T-cell (primary cell): ENCODE measurements around the gene KLF13. TPM values are rescaled to one million over a fixed set of nuclear protein-coding genes. Genes with fewer than 3 reads are reported as not detected.

ENCODE experiments used
- ATAC-seq, 4 experiments: fragments of 200-7000 bp in 3 of 4; fragments of 150-1000 bp in 1 of 4; cut with Tn5 transposase; replicated peaks in 1 of 4; 1 replicate in 3 of 4; 2 replicates in 1 of 4; pipeline ENCODE4 v1.10.0; 2021; ENCODE audit warnings: moderate library complexity in 3 of 4, mild to moderate bottlenecking in 2 of 4, moderate number of reproducible peaks in 1 of 4
- CTCF ChIA-PET, 2 donors: fragments of 300-600 bp; sonication (Branson Sonifier 250); formaldehyde crosslinking; loops; one replicate each; lab custom pipeline; 2022; ENCODE audit warnings: antibody characterized with exemption in 2 of 2; lab: Charles Lee
- POLR2A ChIA-PET, 2 donors: fragments of 300-600 bp; sonication (Branson Sonifier 250); formaldehyde crosslinking; loops; one replicate each; lab custom pipeline; 2022; ENCODE audit warnings: antibody characterized with exemption in 2 of 2; lab: Charles Lee
- DNase-seq, 35 experiments: peaks; one replicate each; pipeline versions ENCODE4 v3.0.0 to v3.0.0-alpha.2; 2013 to 2023
- H3K27ac ChIP-seq: one replicate; pipeline ENCODE4 v1.5.1; 2013; ENCODE audit warnings: low read length
- H3K27me3 ChIP-seq, 2 experiments: replicated peaks in 1 of 2; 1 replicate in 1 of 2; 2 replicates in 1 of 2; pipeline versions ENCODE4 v1.6.1 to v1.7.0; 2013; ENCODE audit warnings: low read length in 1 of 2, mixed read lengths in 1 of 2; ENCODE audit not compliant: control insufficient read depth in 2 of 2, insufficient read depth in 2 of 2; ENCODE audit errors: extremely low read depth in 1 of 2
- H3K36me3 ChIP-seq, 2 donors: 1 replicate in 1 of 2; 2 replicates in 1 of 2; pipeline versions ENCODE4 v1.6.1 to v1.7.0; 2013; ENCODE audit warnings: low read length in 1 of 2; ENCODE audit not compliant: control insufficient read depth in 2 of 2, insufficient read depth in 1 of 2; ENCODE audit errors: extremely low read depth in 1 of 2
- H3K4me1 ChIP-seq, 2 experiments: 1 replicate in 1 of 2; 2 replicates in 1 of 2; pipeline versions ENCODE4 v1.6.1 to v1.7.0; 2013; ENCODE audit warnings: low read length in 2 of 2, mixed read lengths in 1 of 2; ENCODE audit not compliant: insufficient read depth in 2 of 2, control insufficient read depth in 1 of 2; ENCODE audit errors: extremely low read depth in 1 of 2
- H3K4me3 ChIP-seq, 2 donors: 1 replicate in 1 of 2; 2 replicates in 1 of 2; pipeline versions ENCODE4 v1.5.1 to v1.7.0; 2013; ENCODE audit warnings: mild to moderate bottlenecking in 2 of 2, low read length in 1 of 2, moderate library complexity in 1 of 2; ENCODE audit not compliant: control insufficient read depth in 1 of 2; ENCODE audit errors: extremely low read depth in 1 of 2
- H3K9me3 ChIP-seq: 2 replicates; pipeline ENCODE4 v1.7.0; 2013
- H3K27ac Mint-ChIP-seq, 2 donors: one replicate each; pipeline ENCODE4 v1.8.0; 2020 to 2021; ENCODE audit warnings: mild to moderate bottlenecking in 2 of 2, mixed read lengths in 2 of 2
- H3K27me3 Mint-ChIP-seq, 2 donors: one replicate each; pipeline ENCODE4 v1.8.0; 2021 to 2022; ENCODE audit warnings: mixed read lengths in 2 of 2
- H3K36me3 Mint-ChIP-seq: one replicate; pipeline ENCODE4 v1.8.0; 2021; ENCODE audit warnings: mixed read lengths
- H3K4me1 Mint-ChIP-seq, 3 donors: one replicate each; pipeline ENCODE4 v1.8.0; 2020 to 2022; ENCODE audit warnings: mixed read lengths in 3 of 3, mild to moderate bottlenecking in 1 of 3
- H3K4me3 Mint-ChIP-seq, 3 donors: one replicate each; pipeline ENCODE4 v1.8.0; 2020 to 2022; ENCODE audit warnings: mild to moderate bottlenecking in 3 of 3, mixed read lengths in 3 of 3, moderate library complexity in 3 of 3
- H3K9me3 Mint-ChIP-seq, 3 donors: one replicate each; pipeline ENCODE4 v1.8.0; 2020 to 2022; ENCODE audit warnings: mixed read lengths in 3 of 3
- WGBS: methylation state at CpG from one replicate; pipeline ENCODE4 v1.1.5; 2013; ENCODE audit warnings: missing lambda C conversion rate; ENCODE audit not compliant: insufficient coverage; 5-methylcytosine and 5-hydroxymethylcytosine counted together
- total RNA-seq, 35 experiments: library from RNA in 6 of 35; stranded (reverse) in 6 of 35; fragments of 120-200 nt in 1 of 35; gene quantifications; one replicate each; pipeline versions ENCODE4 v1.2.1 to v1.2.4 and lab custom pipeline; 2013 to 2026

Gene KLF13
- total RNA-seq, 5 donors from 2014 or later (not counting 1 experiment from before 2014, with no cell fraction given): 218 to 327 (median 288) TPM

DNA sequence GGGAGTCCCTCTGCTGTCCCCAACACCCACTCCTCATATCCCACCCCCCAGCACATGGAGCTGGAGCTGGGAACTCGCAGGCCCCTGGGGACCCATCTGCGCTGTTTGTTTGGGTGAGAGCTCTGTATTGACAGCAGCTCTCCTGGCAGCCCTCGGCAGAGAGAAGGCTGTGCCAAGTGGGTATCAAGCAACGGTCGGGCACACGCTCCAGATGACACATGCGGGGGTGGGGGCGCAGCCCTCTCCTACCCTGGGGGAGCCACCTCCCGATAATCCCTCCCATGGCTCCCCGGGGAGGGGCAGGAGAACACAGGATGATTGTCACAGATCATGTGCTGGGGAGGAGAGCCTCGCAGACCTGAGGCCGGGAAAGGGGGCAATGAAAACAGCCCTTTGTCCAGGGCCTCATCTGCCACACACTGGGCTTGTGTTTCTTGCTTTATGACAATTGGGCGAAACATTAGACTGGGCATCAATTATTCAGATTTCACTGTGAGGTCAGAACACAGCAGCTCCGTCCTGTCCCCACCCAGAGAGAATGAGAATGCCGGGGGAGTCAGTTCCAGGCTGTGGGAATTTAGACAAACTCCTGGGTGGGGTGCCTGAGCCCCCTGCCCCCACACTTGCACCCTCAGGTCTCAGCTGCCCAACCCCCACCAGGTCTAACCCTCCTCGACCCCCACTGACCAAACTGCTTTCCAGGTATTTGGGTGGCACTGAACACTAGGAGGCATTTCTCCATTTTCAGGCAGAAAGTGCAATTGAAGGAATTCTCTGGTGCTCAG is 46.4 kb upstream of the KLF13 start:
- Mint-ChIP-seq H3K4me3 (no peak overlapping the region), H3K4me1 (peaks cover 9 to 31% (median 16%) of the 10 kb centered on the region in 3 donors), H3K27me3 (no peaks in the 10 kb centered on the region), H3K9me3 (peaks cover 0 to 6% (median 2%) of the 10 kb centered on the region in 3 donors), H3K36me3 (no peaks in the 10 kb centered on the region), H3K27ac (peak overlapping the region in 1 of 2 donors; percentile 58)
- no peaks in the 10 kb centered on the region for H3K9me3 ChIP-seq
- ChIA-PET CTCF (no interaction called here), POLR2A (no interaction called here)
- peaks cover 0 to 6% of the 10 kb centered on the region in 2 experiments for H3K27me3 ChIP-seq
- 100% methylated on average over 8 of the region's 16 CpGs for WGBS
- ATAC-seq: no peak
- H3K36me3 ChIP-seq: no peaks in the 10 kb centered on the region
- H3K4me1 ChIP-seq: peaks cover 0 to 3% of the 10 kb centered on the region in 2 experiments
- peak in 1 of 35 experiments; percentile 7 for DNase-seq
- no peak overlapping the region for H3K4me3 ChIP-seq
- no peak overlapping the region for H3K27ac ChIP-seq

DNA sequence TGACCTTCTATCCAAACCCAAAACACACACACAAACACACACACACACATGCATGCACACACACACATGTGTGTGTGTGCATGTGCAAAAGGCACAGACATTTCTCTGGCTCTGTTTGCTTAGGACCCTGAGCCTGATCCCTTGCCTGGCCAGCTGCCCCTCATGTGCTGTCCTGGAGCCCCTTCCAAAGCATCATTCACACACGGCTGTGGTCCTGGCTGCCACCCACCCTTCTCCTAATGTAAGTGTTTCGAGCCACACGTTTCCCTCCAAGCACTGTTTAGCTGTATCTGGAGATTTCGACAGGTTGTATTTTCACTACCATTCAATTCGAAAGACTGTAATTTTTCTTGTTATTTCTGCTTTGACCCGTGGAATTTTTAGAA is 45.8 kb upstream of the KLF13 start:
- POLR2A ChIA-PET: no interaction called here

DNA sequence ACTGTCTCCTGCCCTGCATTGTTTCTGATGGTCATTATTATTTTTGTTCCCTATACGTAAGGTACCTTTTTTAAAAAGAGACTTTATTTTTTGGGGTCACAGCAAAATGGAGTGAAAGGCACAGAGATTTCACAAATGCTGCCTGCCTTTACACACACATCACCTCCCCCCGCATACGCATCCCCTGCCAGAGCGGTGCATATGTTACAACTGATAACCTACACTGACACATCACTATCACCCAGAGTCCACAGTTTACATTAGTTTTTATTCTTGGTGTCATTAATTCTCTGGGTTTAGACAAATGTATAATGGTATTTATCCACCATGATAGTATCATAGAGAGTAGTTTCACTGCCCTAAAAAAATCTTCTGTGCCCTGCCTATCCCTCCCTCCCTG is 43.6 kb upstream of the KLF13 start:
- Mint-ChIP-seq H3K36me3 (peaks cover 2% of the 10 kb centered on the region), H3K4me3 (no peak overlapping the region), H3K27ac (no peak overlapping the region), H3K4me1 (peaks cover 9 to 21% (median 13%) of the 10 kb centered on the region in 3 donors), H3K27me3 (no peaks in the 10 kb centered on the region), H3K9me3 (peaks cover 4 to 17% (median 7%) of the 10 kb centered on the region in 3 donors)
- H3K9me3 ChIP-seq: peaks cover under 1% of the 10 kb centered on the region
- DNase-seq: no peak
- no peaks in the 10 kb centered on the region for H3K36me3 ChIP-seq
- POLR2A ChIA-PET: no interaction called here
- H3K27me3 ChIP-seq: peaks cover 0 to 4% of the 10 kb centered on the region in 2 experiments
- ATAC-seq: no peak
- peaks cover 0 to 3% of the 10 kb centered on the region in 2 experiments for H3K4me1 ChIP-seq
- no CpG with 5 or more reads among the region's 4 CpGs for WGBS
- CTCF ChIA-PET: no interaction called here
- no peak overlapping the region for H3K4me3 ChIP-seq
- H3K27ac ChIP-seq: no peak overlapping the region

More for the DNA sequence above, 45.8 kb upstream of the KLF13 start:
- no peaks in the 10 kb centered on the region for H3K9me3 ChIP-seq
- H3K36me3 ChIP-seq: no peaks in the 10 kb centered on the region
- peaks cover 0 to 6% (median 2%) of the 10 kb centered on the region in 3 donors for H3K9me3 Mint-ChIP-seq
- CTCF ChIA-PET: interaction anchor here in 1 of 2 donors (0.5 kb wide), 1 partner anchor 26 kb away, joined by 3 read pairs; no protein-coding TSS in a partner anchor
- WGBS: 100% methylated on average over 2 of the region's 6 CpGs
- H3K27ac Mint-ChIP-seq: no peak overlapping the region
- ATAC-seq: no peak
- no peak overlapping the region for H3K27ac ChIP-seq
- no peak overlapping the region for H3K4me3 Mint-ChIP-seq
- H3K27me3 Mint-ChIP-seq: no peaks in the 10 kb centered on the region
- no peak for DNase-seq
- H3K4me1 Mint-ChIP-seq: peaks cover 9 to 31% (median 16%) of the 10 kb centered on the region in 3 donors
- peaks cover 0 to 6% of the 10 kb centered on the region in 2 experiments for H3K27me3 ChIP-seq
- H3K4me1 ChIP-seq: peaks cover 0 to 3% of the 10 kb centered on the region in 2 experiments
- H3K4me3 ChIP-seq: no peak overlapping the region
- H3K36me3 Mint-ChIP-seq: no peaks in the 10 kb centered on the region

DNA sequence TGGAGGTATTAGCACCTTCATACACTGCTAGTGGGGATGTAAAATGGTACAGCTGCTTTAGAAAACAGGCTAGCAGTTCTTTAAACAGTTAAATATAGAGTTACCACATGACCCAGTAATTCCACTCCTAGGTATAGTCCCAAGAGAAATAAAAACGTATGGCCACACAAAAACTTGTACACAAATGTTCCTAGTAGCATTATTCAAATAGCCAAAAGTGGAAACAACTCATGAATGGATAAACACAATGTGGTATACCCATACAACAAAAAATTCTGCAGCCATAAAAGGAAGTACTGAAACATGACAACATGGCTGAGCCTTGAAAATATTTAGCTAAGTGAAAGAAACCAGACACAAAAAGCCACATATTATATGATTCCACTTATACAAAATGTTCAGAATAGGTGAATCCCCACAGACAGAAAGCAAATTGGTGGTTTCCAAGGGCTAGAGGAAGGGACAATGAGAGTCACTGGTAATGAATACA is 40.8 kb upstream of the KLF13 start:
- 60% methylated on average over 1 of the region's 1 CpG for WGBS
- no peak overlapping the region for H3K27ac ChIP-seq
- peaks cover 4 to 20% (median 10%) of the 10 kb centered on the region in 3 donors for H3K9me3 Mint-ChIP-seq
- ChIA-PET POLR2A (no interaction called here), CTCF (no interaction called here)
- H3K27ac Mint-ChIP-seq: no peak overlapping the region
- H3K27me3 Mint-ChIP-seq: no peaks in the 10 kb centered on the region
- H3K36me3 Mint-ChIP-seq: peaks cover 5% of the 10 kb centered on the region
- ATAC-seq: no peak
- no peaks in the 10 kb centered on the region for H3K36me3 ChIP-seq
- H3K4me1 Mint-ChIP-seq: peaks cover 1 to 6% (median 3%) of the 10 kb centered on the region in 3 donors
- peaks cover 2% of the 10 kb centered on the region for H3K9me3 ChIP-seq
- H3K4me3 Mint-ChIP-seq: no peak overlapping the region
- DNase-seq: no peak
- no peaks in the 10 kb centered on the region for H3K27me3 ChIP-seq
- no peak overlapping the region for H3K4me3 ChIP-seq
- no peaks in the 10 kb centered on the region for H3K4me1 ChIP-seq

DNA sequence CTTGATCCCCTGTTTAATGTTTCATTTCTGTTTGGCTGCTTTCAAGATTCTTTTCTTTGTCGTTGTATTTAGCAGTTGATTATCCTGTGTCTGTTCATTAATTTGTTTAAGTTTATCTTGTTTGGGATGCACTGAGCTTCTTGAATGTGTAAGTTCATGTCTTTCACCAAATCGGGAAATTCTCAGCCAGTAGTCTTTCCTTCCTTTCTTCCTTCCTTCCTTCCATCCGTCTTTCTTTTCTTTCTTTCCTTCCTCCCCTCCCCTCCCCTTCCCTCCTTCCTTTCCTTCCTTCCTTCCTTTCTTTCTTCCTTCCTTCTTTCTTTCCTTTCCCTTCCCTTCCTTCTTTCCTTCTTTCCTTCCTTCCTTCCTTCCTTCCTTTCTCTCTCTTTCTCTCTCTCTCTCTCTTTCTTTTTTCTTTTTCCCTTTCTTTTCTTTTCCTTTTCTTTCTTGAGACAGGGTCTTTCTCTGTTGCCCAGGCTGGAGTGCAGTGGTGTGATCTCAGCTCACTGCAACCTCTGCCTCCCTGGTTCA is 35.5 kb upstream of the KLF13 start:
- H3K4me3 Mint-ChIP-seq: no peak overlapping the region
- Histone ChIP-seq H3K4me1 (no peaks in the 10 kb centered on the region), H3K36me3 (no peaks in the 10 kb centered on the region), H3K27ac (no peak overlapping the region), H3K4me3 (no peak overlapping the region), H3K27me3 (peaks cover 0 to 11% of the 10 kb centered on the region in 2 experiments), H3K9me3 (peaks cover 2% of the 10 kb centered on the region)
- ATAC-seq (no peak), DNase-seq (no peak)
- H3K36me3 Mint-ChIP-seq: peaks cover 5% of the 10 kb centered on the region
- 65% methylated on average over 2 of the region's 3 CpGs for WGBS
- peak overlapping the region in 1 of 2 donors; percentile 58 for H3K27ac Mint-ChIP-seq
- POLR2A ChIA-PET: interaction anchor here in 1 of 2 donors (0.7 kb wide), 1 partner anchor 36 kb away, joined by 3 read pairs; no protein-coding TSS in a partner anchor
- peaks cover 0 to 11% (median 0%) of the 10 kb centered on the region in 3 donors for H3K4me1 Mint-ChIP-seq
- H3K27me3 Mint-ChIP-seq: peaks cover 0 to 7% of the 10 kb centered on the region in 2 donors
- CTCF ChIA-PET: interaction anchor here in 1 of 2 donors (0.7 kb wide), 1 partner anchor 184 kb away, joined by 5 read pairs; no protein-coding TSS in a partner anchor
- peaks cover 4 to 13% (median 8%) of the 10 kb centered on the region in 3 donors for H3K9me3 Mint-ChIP-seq

DNA sequence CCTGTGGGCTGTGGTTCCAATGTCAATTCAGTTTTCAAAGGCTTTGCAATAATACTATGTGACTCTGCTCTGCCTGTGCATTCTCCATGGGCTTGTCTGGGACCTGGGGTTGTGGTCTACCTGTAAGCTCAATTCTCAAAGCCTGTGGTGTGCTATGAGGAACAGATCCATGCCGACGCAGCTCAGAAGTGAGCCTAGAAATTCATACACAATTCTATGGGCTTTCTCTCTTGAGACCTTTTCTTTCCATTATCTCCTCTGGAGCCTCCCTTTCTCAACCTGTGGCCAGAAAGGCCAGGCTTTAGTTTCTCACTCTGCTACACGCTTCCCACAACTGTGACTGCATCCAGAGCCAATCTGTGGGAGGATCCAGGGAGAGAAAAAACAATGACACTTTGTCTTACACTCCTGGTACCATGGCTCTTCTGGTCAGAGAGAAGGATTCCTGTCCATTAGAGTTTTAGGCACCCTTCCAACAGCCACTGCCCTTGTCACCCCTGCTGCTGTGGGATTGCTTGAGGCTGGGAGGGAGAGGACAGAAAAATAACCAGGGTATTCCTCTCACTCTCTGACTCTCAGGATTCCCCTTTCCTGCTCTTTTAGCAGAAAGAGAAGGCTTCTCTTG is 34.1 kb upstream of the KLF13 start:
- Mint-ChIP-seq H3K27ac (peak overlapping the region in 1 of 2 donors; percentile 57), H3K9me3 (peaks cover 0 to 7% (median 4%) of the 10 kb centered on the region in 3 donors), H3K4me3 (no peak overlapping the region), H3K27me3 (peaks cover 0 to 10% of the 10 kb centered on the region in 2 donors), H3K36me3 (peaks cover 5% of the 10 kb centered on the region), H3K4me1 (peaks cover 0 to 11% (median 1%) of the 10 kb centered on the region in 3 donors)
- Histone ChIP-seq H3K27me3 (peaks cover 0 to 12% of the 10 kb centered on the region in 2 experiments), H3K27ac (no peak overlapping the region), H3K36me3 (no peaks in the 10 kb centered on the region), H3K4me3 (no peak overlapping the region), H3K4me1 (no peaks in the 10 kb centered on the region), H3K9me3 (peaks cover 2% of the 10 kb centered on the region)
- ChIA-PET CTCF (no interaction called here), POLR2A (no interaction called here)
- no peak for ATAC-seq
- no peak for DNase-seq
- 39% methylated on average over 2 of the region's 3 CpGs for WGBS
